ENCODE data around the gene ZNRF2.

DNA sequence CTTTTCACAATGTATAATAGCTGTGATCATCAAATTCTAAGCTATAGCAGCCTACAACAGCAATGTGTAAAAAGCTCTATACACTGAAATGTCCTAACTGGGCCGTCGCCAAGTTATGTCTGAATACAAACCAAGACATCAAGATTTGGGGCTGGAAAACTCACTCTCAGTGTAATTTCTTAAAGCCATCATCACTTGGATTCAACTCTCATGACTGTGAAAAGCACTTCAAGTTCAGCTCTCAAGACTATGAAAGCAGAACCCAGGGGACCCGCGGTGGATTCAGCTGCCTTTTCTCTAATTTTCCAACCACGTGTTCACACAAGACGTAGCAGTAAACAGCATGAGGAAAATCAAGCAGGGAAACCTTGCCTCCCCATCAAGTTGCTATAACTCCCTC, 15.8 kb upstream of the ZNRF2 start:
- TF ChIP-seq, protein P1, sequence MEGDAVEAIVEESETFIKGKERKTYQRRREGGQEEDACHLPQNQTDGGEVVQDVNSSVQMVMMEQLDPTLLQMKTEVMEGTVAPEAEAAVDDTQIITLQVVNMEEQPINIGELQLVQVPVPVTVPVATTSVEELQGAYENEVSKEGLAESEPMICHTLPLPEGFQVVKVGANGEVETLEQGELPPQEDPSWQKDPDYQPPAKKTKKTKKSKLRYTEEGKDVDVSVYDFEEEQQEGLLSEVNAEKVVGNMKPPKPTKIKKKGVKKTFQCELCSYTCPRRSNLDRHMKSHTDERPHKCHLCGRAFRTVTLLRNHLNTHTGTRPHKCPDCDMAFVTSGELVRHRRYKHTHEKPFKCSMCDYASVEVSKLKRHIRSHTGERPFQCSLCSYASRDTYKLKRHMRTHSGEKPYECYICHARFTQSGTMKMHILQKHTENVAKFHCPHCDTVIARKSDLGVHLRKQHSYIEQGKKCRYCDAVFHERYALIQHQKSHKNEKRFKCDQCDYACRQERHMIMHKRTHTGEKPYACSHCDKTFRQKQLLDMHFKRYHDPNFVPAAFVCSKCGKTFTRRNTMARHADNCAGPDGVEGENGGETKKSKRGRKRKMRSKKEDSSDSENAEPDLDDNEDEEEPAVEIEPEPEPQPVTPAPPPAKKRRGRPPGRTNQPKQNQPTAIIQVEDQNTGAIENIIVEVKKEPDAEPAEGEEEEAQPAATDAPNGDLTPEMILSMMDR (IDR thresholded peaks at IDR 0.05), result no peak
- no peak for TF ChIP-seq POLR2A (IDR thresholded peaks at IDR 0.05)

Data from thyroid gland (tissue), 4 donors.